GM10266 (cell line): ENCODE measurements around the gene HACD1.
"Not testable (repeated sequence)": the region's sequence is repeated elsewhere in the genome, so short reads cannot be mapped to it uniquely, and the experiment has no call there.

Source experiments
- DNase-seq: peaks from one replicate; pipeline ENCODE4 v3.0.0; 2012; ENCODE audit errors: extremely low spot score
- CTCF ChIP-seq: IDR thresholded peaks from 2 replicates; pipeline ENCODE4 v1.5.1; 2012; ENCODE audit warnings: mild to moderate bottlenecking, low read depth; ENCODE audit not compliant: control insufficient read depth, insufficient read depth; ENCODE audit errors: missing control alignments

HACD1 gene

DNA sequence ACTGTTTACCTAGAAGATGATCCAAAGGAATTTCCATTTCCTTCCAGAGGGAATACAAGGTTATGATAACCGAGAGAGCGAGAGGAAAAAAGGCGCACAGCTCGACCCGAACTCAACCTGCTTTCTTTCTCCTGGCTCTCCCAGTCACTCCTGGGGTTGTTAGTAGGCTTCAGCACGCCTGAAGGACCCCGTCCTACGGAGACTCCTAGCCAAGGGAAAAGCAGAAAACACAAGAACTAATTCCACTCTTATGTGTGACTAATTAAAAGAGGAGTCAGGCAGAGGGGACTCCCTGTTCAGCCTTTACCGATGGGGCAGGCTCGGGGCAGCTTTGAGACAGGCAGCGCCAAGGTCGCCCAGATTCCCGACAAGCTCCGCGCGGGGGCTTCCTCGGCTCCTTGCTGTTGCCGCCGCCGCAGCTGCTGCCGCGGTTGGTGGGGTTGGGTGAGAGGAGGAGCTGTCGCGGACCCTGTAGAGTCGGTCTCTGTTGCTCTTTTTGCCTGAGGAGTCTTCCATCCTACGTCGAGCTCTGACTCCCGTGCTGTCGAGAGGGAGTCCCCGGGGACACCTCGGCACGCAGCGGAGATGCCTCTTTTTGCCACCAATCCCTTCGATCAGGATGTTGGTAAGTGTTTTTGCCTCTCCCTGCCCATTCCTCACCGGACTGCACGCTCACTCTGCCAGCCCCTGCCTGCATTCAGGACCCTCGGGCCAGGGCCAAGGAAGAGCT is 26.7 kb upstream of the HACD1 start, which contains the start of gene STAM:
TSS of gene STAM (plus strand) at position 397 of the 730 bp plus-strand sequence. CDS start at position 586, 189 bp downstream.
- TF ChIP-seq CTCF = no peak
- peak; percentile 84 for DNase-seq

- DNase-seq = no peak
- TF ChIP-seq CTCF = no peak
These were observed 26.2 kb upstream of the HACD1 start for GRCh38 chr10:17643339-17643754.

- no peak for TF ChIP-seq CTCF
- DNase-seq = no peak
These were observed 23.2 kb upstream of the HACD1 start for GRCh38 chr10:17640331-17640816.

GRCh38 chr10:17637869-17638268 is 20.7 kb upstream of the HACD1 start:
- DNase-seq = no peak
- no peak for TF ChIP-seq CTCF

DNA sequence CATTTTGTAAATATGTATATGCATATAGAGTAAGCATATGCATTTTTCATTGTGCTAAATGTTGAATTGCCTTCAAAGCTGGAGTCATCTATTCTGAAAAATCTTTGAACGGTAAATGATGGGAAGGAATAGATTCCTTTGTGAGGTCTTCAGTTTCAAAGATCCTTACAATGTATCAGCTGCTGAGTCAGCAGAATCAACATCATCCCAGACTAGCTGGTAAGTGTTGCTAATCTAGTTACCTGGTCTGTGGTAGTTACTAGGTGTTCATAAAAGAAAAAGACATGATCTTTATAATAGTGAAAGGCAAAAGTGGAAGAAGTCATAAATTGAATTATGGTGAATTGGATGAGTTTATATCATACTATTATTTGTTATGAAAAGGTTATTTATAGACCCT is 16.2 kb upstream of the HACD1 start:
- no peak for TF ChIP-seq CTCF
- DNase-seq = no peak

DNA sequence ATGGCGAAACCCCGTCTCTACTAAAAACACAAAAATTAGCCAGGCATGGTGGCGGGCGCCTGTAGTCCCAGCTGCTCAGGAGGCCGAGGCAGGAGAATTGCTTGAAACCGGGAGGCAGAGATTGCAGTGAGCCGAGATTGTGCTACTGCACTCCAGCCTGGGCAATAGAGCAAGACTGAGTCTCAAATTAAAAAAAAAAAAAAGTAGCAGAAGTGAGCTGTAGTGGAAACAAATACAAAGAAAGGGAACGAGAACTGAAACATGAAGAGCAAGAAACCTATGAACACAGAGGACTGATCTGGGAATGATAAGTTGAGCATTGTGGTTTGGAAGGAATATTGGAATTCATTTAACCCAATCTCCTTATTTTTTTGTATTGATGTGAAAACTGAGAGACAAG is 15.4 kb upstream of the HACD1 start:
- not testable (repeated sequence) for DNase-seq

DNA sequence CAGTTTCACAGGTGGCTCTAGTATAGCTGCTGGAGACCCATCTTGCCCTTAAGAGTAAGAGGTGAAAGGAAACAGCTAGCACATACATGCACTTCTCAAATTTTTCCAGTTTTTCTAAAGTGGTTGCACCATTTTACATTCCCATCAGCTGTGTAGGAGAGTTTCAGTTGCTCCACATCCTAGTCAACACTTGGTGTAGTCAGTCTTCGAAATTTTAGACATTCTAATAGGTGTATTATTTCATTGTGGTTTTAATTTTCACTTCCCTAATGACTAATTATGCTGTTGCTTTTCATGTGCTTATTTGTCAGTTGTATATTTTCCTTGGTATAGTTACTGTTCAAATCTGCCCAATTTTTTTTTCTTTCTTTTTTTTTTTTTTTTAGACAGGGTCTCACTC is 9.5 kb upstream of the HACD1 start:
- no peak for DNase-seq
- TF ChIP-seq CTCF = no peak

DNA sequence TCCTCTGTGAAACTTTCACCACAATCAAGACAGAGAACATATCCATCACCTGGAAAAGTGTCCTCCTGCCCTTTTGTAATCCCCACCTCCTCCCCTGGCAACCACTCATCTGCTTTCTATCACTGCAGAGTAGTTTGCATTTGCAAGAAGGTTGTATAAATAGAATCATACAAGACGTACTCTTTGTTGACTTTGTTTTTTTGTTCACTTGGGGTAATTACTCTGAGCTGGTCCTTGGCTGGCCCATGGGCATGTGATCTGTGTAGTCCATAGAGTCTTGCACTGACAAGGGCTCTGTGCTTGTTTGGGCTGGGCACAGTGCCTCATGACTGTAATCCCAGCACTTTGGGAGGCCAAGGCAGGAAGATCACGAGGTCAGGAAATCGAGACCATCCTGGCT is 7.8 kb upstream of the HACD1 start:
- TF ChIP-seq CTCF = no peak

More for the DNA sequence above, 7.8 kb upstream of the HACD1 start:
- DNase-seq = no peak
